HepG2 (cell line): ENCODE results near the gene HINT1. TPM values are rescaled to one million over a fixed set of nuclear protein-coding genes. Genes with fewer than 3 reads are reported as not detected.

Experiments
- CEBPB ChIP-seq: IDR thresholded peaks from 2 replicates; pipeline ENCODE4 v1.6.1; 2011; ENCODE audit warnings: low read depth, low read length, improper control_type of control experiment, borderline replicate concordance
- FOXO4 ChIP-seq: sonication (generic); formaldehyde crosslinking; conservative IDR thresholded peaks from 2 replicates; pipeline ENCODE4 v1.8.1; 2023; ENCODE audit warnings: missing genetic modification reagents
- PRDM4 ChIP-seq: sonication (generic); formaldehyde crosslinking; IDR thresholded peaks from 2 replicates; pipeline ENCODE4 v1.9.0; 2021; ENCODE audit warnings: missing genetic modification reagents, borderline replicate concordance
- ZBTB7A ChIP-seq: sonication (generic); formaldehyde crosslinking; IDR thresholded peaks from 2 replicates; pipeline ENCODE4 v1.8.0; 2022; ENCODE audit warnings: mild to moderate bottlenecking, missing genetic modification reagents
- ZNF136 ChIP-seq: sonication (generic); formaldehyde crosslinking; IDR thresholded peaks from 2 replicates; pipeline ENCODE4 v1.8.1; 2022; ENCODE audit warnings: low read depth, mild to moderate bottlenecking, moderate library complexity, missing genetic modification reagents
- ZNF564 ChIP-seq: sonication (generic); formaldehyde crosslinking; IDR thresholded peaks from 2 replicates; pipeline ENCODE4 v1.8.1; 2023; ENCODE audit warnings: mild to moderate bottlenecking, missing genetic modification reagents
- ZNF605 ChIP-seq: sonication (generic); formaldehyde crosslinking; IDR thresholded peaks from 2 replicates; pipeline ENCODE4 v1.8.0; 2022; ENCODE audit warnings: mild to moderate bottlenecking, missing genetic modification reagents
- ZSCAN21 ChIP-seq: sonication (generic); formaldehyde crosslinking; IDR thresholded peaks from 2 replicates; pipeline ENCODE4 v1.8.0; 2022; ENCODE audit warnings: mild to moderate bottlenecking, missing genetic modification reagents, moderate library complexity, borderline replicate concordance
- polyA plus RNA-seq, 8 experiments: library from polyadenylated mRNA; depleted of rRNA in 3 of 8; stranded (reverse) in 7 of 8; unstranded in 1 of 8; fragments of >200 nt; fragmentation: Illumina TruSeq in 4 of 8; extraction: Trizol in 4 of 8; gene quantifications; 2 replicates each; pipeline versions ENCODE4 v1.2.1 to v1.2.3, GENCODE V29; 2011 to 2016; ENCODE audit warnings: low read depth in 4 of 8, missing spikeins in 1 of 8, mixed read lengths in 1 of 8; ENCODE audit not compliant: insufficient read depth in 1 of 8
- total RNA-seq, 5 experiments: library from RNA; depleted of rRNA; stranded (reverse); fragments of >200 nt; fragmentation: Illumina TruSeq; extraction: Trizol; gene quantifications; 2 replicates each; pipeline ENCODE4 v1.2.3, GENCODE V29; 2016; ENCODE audit warnings: low read depth in 1 of 5
- TF ChIP-seq, protein P1 (sequence below): sonication (generic); formaldehyde crosslinking; IDR thresholded peaks from 2 replicates; pipeline ENCODE4 v1.5.1; 2020; ENCODE audit warnings: mild to moderate bottlenecking, missing genetic modification reagents, borderline replicate concordance
- TF ChIP-seq, protein P2 (sequence below): sonication (generic); formaldehyde crosslinking; IDR thresholded peaks from 2 replicates; pipeline ENCODE4 v1.8.0; 2022; ENCODE audit warnings: low read depth, missing genetic modification reagents
- TF ChIP-seq, protein P3 (sequence below): sonication (generic); formaldehyde crosslinking; IDR thresholded peaks from 2 replicates; pipeline ENCODE4 v1.4.0; 2020; ENCODE audit warnings: missing genetic modification reagents
- TF ChIP-seq, protein P4 (sequence below): sonication (generic); formaldehyde crosslinking; IDR thresholded peaks from 2 replicates; pipeline ENCODE4 v1.5.0; 2020; ENCODE audit warnings: mild to moderate bottlenecking, missing genetic modification reagents

Gene HINT1
- total and polyA plus RNA-seq, 2 of the 13 experiments (the other 11 are each of a cell fraction or from before 2014, with no cell fraction given), result 428 to 997 TPM

DNA sequence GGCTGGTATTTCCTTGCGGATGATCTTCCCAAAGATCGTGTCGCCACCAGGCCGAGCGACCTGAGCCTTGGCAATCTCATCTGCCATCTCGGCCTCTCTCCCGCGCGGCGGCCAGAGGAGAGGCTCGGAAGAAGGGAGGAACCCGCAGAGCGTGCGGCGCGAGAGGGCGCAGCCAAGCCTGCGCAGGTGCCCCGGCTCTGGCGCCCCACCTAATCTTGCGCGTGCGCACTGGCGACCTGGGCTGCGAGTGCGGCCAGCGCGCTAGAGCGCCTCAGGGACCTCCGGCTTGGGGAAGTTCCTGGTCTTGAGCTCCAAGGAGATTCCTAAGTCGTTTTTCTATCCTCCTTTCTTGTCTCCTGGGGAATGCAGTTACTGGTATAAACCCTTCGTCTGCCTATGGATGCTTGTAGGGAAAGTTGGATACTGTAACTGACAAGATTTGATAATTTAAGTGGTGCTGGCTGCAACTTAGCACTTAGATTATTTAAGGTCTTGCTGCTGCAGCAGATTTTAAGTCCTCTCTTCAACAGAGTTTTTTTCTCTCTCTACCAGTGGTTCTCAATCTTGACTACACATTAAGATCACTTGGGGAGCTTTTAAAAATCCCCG lies at the start of gene HINT1 (continued):
- TF ChIP-seq, protein P1, sequence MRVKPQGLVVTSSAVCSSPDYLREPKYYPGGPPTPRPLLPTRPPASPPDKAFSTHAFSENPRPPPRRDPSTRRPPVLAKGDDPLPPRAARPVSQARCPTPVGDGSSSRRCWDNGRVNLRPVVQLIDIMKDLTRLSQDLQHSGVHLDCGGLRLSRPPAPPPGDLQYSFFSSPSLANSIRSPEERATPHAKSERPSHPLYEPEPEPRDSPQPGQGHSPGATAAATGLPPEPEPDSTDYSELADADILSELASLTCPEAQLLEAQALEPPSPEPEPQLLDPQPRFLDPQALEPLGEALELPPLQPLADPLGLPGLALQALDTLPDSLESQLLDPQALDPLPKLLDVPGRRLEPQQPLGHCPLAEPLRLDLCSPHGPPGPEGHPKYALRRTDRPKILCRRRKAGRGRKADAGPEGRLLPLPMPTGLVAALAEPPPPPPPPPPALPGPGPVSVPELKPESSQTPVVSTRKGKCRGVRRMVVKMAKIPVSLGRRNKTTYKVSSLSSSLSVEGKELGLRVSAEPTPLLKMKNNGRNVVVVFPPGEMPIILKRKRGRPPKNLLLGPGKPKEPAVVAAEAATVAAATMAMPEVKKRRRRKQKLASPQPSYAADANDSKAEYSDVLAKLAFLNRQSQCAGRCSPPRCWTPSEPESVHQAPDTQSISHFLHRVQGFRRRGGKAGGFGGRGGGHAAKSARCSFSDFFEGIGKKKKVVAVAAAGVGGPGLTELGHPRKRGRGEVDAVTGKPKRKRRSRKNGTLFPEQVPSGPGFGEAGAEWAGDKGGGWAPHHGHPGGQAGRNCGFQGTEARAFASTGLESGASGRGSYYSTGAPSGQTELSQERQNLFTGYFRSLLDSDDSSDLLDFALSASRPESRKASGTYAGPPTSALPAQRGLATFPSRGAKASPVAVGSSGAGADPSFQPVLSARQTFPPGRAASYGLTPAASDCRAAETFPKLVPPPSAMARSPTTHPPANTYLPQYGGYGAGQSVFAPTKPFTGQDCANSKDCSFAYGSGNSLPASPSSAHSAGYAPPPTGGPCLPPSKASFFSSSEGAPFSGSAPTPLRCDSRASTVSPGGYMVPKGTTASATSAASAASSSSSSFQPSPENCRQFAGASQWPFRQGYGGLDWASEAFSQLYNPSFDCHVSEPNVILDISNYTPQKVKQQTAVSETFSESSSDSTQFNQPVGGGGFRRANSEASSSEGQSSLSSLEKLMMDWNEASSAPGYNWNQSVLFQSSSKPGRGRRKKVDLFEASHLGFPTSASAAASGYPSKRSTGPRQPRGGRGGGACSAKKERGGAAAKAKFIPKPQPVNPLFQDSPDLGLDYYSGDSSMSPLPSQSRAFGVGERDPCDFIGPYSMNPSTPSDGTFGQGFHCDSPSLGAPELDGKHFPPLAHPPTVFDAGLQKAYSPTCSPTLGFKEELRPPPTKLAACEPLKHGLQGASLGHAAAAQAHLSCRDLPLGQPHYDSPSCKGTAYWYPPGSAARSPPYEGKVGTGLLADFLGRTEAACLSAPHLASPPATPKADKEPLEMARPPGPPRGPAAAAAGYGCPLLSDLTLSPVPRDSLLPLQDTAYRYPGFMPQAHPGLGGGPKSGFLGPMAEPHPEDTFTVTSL (CRISPR knock-in tag), result no peak
- TF ChIP-seq FOXO4, result 0 out of 2 replicates have a peak, but pooled peaks have one; percentile 73
- TF ChIP-seq ZNF564, result no peak
- TF ChIP-seq ZNF605 (CRISPR knock-in tag), result no peak; the same call in 1 of the 2 replicates
- no peak; the same call in 1 of the 2 replicates for TF ChIP-seq ZSCAN21 (CRISPR knock-in tag)
- no peak for TF ChIP-seq PRDM4 (CRISPR knock-in tag)
- TF ChIP-seq ZNF136, result no peak
- TF ChIP-seq, protein P2, sequence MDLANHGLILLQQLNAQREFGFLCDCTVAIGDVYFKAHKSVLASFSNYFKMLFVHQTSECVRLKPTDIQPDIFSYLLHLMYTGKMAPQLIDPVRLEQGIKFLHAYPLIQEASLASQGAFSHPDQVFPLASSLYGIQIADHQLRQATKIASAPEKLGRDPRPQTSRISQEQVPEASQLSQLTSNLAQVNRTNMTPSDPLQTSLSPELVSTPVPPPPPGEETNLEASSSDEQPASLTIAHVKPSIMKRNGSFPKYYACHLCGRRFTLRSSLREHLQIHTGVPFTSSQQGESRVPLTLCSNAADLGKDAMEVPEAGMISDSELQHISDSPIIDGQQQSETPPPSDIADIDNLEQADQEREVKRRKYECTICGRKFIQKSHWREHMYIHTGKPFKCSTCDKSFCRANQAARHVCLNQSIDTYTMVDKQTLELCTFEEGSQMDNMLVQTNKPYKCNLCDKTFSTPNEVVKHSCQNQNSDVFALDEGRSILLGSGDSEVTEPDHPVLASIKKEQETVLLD (CRISPR knock-in tag), result no peak
- TF ChIP-seq CEBPB, result no peak
- TF ChIP-seq, protein P3, sequence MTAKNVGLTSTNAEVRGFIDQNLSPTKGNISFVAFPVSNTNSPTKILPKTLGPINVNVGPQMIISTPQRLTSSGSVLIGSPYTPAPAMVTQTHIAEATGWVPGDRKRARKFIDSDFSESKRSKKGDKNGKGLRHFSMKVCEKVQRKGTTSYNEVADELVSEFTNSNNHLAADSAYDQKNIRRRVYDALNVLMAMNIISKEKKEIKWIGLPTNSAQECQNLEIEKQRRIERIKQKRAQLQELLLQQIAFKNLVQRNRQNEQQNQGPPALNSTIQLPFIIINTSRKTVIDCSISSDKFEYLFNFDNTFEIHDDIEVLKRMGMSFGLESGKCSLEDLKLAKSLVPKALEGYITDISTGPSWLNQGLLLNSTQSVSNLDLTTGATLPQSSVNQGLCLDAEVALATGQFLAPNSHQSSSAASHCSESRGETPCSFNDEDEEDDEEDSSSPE, result peak; percentile 58; the same call in 1 of the 2 replicates
- TF ChIP-seq ZBTB7A, result no peak
- TF ChIP-seq, protein P4, sequence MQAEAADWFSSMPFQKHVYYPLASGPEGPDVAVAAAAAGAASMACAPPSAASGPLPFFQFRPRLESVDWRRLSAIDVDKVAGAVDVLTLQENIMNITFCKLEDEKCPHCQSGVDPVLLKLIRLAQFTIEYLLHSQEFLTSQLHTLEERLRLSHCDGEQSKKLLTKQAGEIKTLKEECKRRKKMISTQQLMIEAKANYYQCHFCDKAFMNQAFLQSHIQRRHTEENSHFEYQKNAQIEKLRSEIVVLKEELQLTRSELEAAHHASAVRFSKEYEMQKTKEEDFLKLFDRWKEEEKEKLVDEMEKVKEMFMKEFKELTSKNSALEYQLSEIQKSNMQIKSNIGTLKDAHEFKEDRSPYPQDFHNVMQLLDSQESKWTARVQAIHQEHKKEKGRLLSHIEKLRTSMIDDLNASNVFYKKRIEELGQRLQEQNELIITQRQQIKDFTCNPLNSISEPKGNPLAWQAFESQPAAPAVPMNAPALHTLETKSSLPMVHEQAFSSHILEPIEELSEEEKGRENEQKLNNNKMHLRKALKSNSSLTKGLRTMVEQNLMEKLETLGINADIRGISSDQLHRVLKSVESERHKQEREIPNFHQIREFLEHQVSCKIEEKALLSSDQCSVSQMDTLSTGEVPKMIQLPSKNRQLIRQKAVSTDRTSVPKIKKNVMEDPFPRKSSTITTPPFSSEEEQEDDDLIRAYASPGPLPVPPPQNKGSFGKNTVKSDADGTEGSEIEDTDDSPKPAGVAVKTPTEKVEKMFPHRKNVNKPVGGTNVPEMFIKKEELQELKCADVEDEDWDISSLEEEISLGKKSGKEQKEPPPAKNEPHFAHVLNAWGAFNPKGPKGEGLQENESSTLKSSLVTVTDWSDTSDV, result peak; percentile 81; the same call in 1 of the 2 replicates
